AG04450 (cell line): ENCODE data around the gene FAM114A2. TPM values are rescaled to one million over a fixed set of nuclear protein-coding genes. Genes with fewer than 3 reads are reported as not detected.
A peak's percentile ranks its signal among the peaks of the same experiment; 100 is the strongest.
"Not testable (repeated sequence)": the region's sequence is repeated elsewhere in the genome, so short reads cannot be mapped to it uniquely, and the experiment has no call there.

Experiments
- CTCF ChIA-PET: fragments of 300-600, 350-600 bp; formaldehyde crosslinking; extraction: SDS; loops from one replicate; lab custom pipeline; 2022; ENCODE audit warnings: antibody characterized with exemption, inconsistent platforms; lab: Charles Lee
- POLR2A ChIA-PET: fragments of 350-600 bp; formaldehyde crosslinking; extraction: SDS; loops from one replicate; lab custom pipeline; 2021; ENCODE audit warnings: antibody characterized with exemption, inconsistent platforms; lab: Yijun Ruan, JAX
- DNase-seq: peaks from one replicate; pipeline ENCODE4 v3.0.0-alpha.2; 2011; ENCODE audit warnings: low read depth, low spot score
- H3K27ac ChIP-seq: one replicate; pipeline ENCODE4 v1.5.1; 2012; ENCODE audit warnings: low read depth, low read length, control low read depth
- H3K27me3 ChIP-seq: one replicate; pipeline ENCODE4 v1.6.0; 2012; ENCODE audit warnings: low read length; ENCODE audit not compliant: control insufficient read depth, insufficient read depth
- H3K4me3 ChIP-seq: 2 replicates; pipeline ENCODE4 v1.5.1; 2011; ENCODE audit warnings: mild to moderate bottlenecking, low read depth, low read length, control low read depth
- H3K9me3 ChIP-seq: 2 replicates; pipeline ENCODE4 v1.5.1; 2012; ENCODE audit warnings: low read length; ENCODE audit not compliant: control insufficient read depth, insufficient read depth
- polyA plus RNA-seq: library from polyadenylated mRNA; depleted of rRNA; stranded (reverse); fragments of >200 nt; gene quantifications from 2 replicates; pipeline ENCODE4 v1.2.3, GENCODE V29; 2011
- TF ChIP-seq, protein P1 (sequence below): IDR thresholded peaks from 2 replicates; pipeline ENCODE4 v1.5.1; 2011; ENCODE audit warnings: low read depth, low read length, control low read depth, inconsistent platforms

The FAM114A2 gene
- polyA plus RNA-seq, 1 experiment, result 23.8 TPM

DNA sequence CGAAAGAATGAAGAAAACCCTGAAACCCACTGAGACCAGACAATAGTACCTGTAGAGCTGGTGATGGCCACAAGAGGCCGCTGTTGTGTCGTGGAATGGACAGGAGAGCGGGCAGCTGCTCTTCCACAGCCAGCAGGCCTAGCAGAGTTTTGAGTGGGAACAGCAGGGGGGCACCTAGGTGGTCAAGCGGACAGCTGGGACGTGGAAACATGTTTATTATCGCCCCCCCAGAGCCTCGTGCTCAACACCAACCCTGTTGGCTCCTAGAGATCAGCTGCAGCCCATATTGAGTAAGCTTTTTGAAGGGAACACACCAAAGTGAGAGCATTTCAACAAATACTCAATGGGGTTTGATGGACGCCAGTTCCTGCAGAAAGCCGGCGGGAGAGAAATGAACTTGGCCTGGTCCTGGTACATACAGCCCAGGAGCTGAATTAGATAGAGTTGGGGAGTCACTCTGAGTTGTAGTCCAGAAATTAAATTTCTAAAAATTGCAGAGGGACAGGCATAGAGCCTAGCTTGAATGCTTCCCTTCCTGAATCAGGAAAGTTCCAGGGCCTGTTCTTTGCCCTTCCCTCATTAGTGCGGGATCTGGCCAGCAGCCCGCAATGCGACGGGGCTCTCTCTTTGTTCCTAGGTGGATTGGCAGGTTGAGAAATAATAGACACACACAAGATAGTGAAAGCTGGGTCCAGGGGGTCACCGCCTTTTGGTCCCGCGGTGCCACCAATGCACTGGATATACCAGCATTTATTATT, 33.9 kb upstream of the FAM114A2 start:
- peak; percentile 33 for DNase-seq
- no peaks in the 10 kb centered on the region for H3K9me3 ChIP-seq
- CTCF ChIA-PET, result interaction anchor here (0.6 to 2.6 kb wide), 69 partner anchors 9 to 791 kb away, joined by 3 to 97 read pairs (median 5); partner anchors contain the start of genes FAM114A2, GALNT10 and MFAP3
- no peak overlapping the region for H3K4me3 ChIP-seq
- H3K27me3 ChIP-seq, result no peaks in the 10 kb centered on the region
- no peak overlapping the region for H3K27ac ChIP-seq
- POLR2A ChIA-PET, result interaction anchor here (0.8 to 1.4 kb wide), 3 partner anchors 34 to 332 kb away, joined by 3 to 5 read pairs (median 3); partner anchors contain the start of gene GALNT10
- TF ChIP-seq, protein P1, sequence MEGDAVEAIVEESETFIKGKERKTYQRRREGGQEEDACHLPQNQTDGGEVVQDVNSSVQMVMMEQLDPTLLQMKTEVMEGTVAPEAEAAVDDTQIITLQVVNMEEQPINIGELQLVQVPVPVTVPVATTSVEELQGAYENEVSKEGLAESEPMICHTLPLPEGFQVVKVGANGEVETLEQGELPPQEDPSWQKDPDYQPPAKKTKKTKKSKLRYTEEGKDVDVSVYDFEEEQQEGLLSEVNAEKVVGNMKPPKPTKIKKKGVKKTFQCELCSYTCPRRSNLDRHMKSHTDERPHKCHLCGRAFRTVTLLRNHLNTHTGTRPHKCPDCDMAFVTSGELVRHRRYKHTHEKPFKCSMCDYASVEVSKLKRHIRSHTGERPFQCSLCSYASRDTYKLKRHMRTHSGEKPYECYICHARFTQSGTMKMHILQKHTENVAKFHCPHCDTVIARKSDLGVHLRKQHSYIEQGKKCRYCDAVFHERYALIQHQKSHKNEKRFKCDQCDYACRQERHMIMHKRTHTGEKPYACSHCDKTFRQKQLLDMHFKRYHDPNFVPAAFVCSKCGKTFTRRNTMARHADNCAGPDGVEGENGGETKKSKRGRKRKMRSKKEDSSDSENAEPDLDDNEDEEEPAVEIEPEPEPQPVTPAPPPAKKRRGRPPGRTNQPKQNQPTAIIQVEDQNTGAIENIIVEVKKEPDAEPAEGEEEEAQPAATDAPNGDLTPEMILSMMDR, result peak; percentile 97

DNA sequence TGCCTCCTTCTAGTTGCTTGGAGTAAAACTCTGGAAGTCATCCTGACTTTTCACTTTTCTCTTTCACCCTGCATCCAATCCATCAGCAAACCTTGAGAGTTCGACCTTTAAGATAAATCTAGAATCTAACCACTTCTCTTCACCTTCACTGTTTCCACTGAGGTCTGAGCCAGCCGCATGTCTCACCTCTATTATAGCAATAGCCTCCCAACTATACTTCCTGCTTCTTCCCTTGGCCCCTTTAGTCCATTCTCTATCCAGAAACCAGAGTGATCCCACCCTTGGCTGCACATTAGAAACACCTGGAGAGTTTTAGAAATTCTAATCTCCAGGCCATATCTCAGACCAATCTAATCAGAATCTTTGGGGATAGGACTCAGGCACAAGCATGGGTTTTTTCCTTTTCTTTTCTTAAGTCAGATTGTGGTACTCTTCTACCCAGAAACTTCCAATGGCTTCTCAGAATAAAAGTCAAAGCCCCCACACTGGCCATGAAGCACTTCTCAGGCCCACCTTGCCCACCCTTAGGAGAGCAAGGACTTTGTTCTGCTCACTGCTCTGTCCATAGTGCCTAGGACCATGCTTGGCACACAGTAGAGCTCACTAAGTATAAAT, 33.2 kb upstream of the FAM114A2 start:
- no peak for DNase-seq
- H3K9me3 ChIP-seq, result no peaks in the 10 kb centered on the region
- ChIA-PET POLR2A (interaction anchor here (0.8 to 1.4 kb wide), 3 partner anchors 34 to 333 kb away, joined by 3 to 5 read pairs (median 3); partner anchors contain the start of gene GALNT10), CTCF (interaction anchor here (0.6 to 2.6 kb wide), 65 partner anchors 8 to 568 kb away, joined by 3 to 97 read pairs (median 5); partner anchors contain the start of genes FAM114A2, GALNT10 and MFAP3)
- H3K27me3 ChIP-seq, result no peaks in the 10 kb centered on the region
- H3K27ac ChIP-seq, result no peak overlapping the region
- TF ChIP-seq, protein P1, result no peak
- no peak overlapping the region for H3K4me3 ChIP-seq

DNA sequence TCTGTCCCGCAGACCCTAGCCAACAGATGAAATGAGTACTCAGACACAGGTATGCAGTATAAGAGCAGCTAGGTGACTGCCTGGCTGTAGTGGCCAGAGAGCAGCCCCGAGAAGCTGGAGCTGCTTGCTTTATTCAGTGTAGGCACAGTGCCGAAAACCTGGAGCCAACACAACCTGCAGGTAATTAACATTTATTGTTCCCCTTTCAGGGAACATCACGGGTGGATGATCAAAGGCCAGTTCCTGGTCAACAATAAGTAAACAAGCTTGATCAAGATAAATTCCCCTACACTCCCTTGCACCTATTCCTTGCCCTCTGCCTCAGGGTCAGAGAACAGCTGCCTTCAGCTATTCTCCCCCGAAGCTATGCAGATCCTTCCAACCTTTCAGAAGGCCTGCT, 31.1 kb upstream of the FAM114A2 start:
- DNase-seq, H3K27ac ChIP-seq, H3K4me3 ChIP-seq, H3K9me3 ChIP-seq, H3K27me3 ChIP-seq, POLR2A ChIA-PET: not testable (repeated sequence)
- CTCF ChIA-PET, result interaction anchor here (0.7 to 4.2 kb wide), 5 partner anchors 11 to 570 kb away, joined by 3 to 22 read pairs (median 6); no protein-coding TSS in a partner anchor

DNA sequence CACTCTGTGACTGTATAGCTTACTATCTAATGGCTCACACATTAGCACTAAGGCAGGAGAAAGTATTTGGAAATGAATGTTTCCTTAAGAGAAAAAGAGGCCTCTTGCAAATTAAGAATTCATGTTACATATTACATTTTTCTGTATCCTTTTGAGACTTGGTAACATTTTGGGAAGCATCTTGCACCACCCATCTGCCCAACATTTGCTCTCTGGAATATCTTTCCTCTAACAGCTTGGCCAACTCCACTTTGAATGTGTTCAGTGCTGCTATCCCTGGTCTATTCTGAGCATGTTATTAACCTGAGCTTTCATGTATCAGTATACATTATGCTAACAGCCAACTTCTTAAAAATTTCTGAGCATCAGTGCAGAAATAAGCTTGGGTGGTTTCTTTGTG, 27.3 kb upstream of the FAM114A2 start:
- Histone ChIP-seq H3K9me3 (no peaks in the 10 kb centered on the region), H3K4me3 (no peak overlapping the region), H3K27ac (no peak overlapping the region), H3K27me3 (no peaks in the 10 kb centered on the region)
- no peak for DNase-seq
- ChIA-PET CTCF (no interaction called here), POLR2A (no interaction called here)
- TF ChIP-seq, protein P1, result no peak

GRCh38 chr5:154063372-154063771, 24.7 kb upstream of the FAM114A2 start:
- no peaks in the 10 kb centered on the region for H3K9me3 ChIP-seq
- no peak overlapping the region for H3K4me3 ChIP-seq
- TF ChIP-seq, protein P1, result no peak
- H3K27me3 ChIP-seq, result no peaks in the 10 kb centered on the region
- DNase-seq, result no peak
- POLR2A ChIA-PET, result no interaction called here
- no peak overlapping the region for H3K27ac ChIP-seq
- CTCF ChIA-PET, result interaction anchor here (3.3 kb wide), 1 partner anchor 9 kb away, joined by 21 read pairs; no protein-coding TSS in a partner anchor
